GM13976 (cell line): ENCODE measurements around the gene PF4V1.

Source experiments
- DNase-seq: peaks from one replicate; pipeline ENCODE4 v3.0.0; 2012; ENCODE audit warnings: low spot score
- in situ Hi-C: fragments of 300-500 bp; cut with MboI; formaldehyde crosslinking; loops from one replicate; pipeline ENCODE4 v1.12.0; 2022; ENCODE audit warnings: low sequenced_read_pairs, mixed read lengths, inconsistent platforms; ENCODE audit not compliant: unreplicated experiment
- TF ChIP-seq, protein P1 (sequence below): IDR thresholded peaks from 2 replicates; pipeline ENCODE4 v1.5.1; 2012; ENCODE audit warnings: borderline replicate concordance, mild to moderate bottlenecking; ENCODE audit not compliant: insufficient read depth; ENCODE audit errors: extremely low read depth, missing control alignments, control extremely low read depth

PF4V1 gene

DNA sequence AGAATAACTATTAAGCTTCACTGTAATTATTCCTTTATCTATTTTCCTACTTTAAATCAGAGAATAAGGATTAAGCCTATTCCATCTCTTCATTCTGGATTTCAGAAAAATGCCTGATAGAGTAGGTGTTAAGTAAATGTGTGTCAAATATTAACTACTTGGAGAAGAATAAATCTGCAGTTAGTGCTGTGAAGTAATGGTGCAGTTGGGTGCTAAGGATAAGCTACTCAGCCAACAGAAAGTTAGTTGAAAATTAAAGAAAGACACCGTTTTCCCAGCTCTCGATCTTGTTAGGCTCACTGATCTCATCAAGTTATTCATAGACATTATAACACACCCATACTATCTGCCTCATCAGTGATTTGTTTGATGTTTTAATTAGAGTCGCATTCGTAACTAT, 7.1 kb downstream of the PF4V1 start:
- in situ Hi-C loops = no loop called here

DNA sequence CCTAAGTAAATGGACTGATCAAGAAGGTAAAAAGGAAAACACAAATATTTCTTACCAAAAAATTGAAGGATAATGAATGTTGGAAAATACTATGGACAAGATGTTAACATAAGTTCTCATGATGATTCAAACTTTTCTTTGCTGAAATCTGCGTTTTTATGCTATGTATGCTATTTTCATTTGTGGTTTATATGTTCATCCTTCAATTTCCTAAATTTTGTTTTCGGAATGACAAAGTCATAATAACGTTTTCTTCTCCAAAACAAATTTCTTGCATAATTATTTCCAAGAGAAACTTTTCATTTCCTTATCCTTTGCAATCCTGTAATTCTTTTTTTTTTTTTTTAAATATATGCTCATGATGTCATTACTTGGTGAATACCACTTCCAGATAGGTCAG, 7.8 kb downstream of the PF4V1 start:
- in situ Hi-C loops = no loop called here
- DNase-seq = no peak
- TF ChIP-seq, protein P1, sequence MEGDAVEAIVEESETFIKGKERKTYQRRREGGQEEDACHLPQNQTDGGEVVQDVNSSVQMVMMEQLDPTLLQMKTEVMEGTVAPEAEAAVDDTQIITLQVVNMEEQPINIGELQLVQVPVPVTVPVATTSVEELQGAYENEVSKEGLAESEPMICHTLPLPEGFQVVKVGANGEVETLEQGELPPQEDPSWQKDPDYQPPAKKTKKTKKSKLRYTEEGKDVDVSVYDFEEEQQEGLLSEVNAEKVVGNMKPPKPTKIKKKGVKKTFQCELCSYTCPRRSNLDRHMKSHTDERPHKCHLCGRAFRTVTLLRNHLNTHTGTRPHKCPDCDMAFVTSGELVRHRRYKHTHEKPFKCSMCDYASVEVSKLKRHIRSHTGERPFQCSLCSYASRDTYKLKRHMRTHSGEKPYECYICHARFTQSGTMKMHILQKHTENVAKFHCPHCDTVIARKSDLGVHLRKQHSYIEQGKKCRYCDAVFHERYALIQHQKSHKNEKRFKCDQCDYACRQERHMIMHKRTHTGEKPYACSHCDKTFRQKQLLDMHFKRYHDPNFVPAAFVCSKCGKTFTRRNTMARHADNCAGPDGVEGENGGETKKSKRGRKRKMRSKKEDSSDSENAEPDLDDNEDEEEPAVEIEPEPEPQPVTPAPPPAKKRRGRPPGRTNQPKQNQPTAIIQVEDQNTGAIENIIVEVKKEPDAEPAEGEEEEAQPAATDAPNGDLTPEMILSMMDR = no peak

More for the DNA sequence above, 7.1 kb downstream of the PF4V1 start:
- TF ChIP-seq, protein P1 = no peak
- DNase-seq = no peak

DNA sequence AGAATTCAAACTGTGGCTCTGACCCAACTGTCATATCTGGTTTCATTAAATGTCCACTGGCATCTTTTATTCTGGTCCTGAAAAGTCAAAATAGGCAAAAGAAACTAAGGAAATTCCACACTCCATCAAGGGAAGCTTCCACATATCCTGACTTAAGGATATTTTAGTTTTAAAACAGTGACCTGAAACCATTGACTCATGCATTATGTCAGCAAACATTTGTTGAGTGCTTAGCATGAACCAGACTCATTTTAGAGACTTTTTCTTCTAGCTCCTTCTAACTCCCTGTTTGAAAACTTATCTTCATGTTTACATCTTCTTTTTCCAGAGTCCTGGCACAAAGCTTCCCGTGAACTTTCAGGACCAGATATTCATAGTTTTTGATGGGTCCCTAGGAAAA, 9.2 kb downstream of the PF4V1 start:
- TF ChIP-seq, protein P1 = no peak
- in situ Hi-C loops = no loop called here
- no peak for DNase-seq

DNA sequence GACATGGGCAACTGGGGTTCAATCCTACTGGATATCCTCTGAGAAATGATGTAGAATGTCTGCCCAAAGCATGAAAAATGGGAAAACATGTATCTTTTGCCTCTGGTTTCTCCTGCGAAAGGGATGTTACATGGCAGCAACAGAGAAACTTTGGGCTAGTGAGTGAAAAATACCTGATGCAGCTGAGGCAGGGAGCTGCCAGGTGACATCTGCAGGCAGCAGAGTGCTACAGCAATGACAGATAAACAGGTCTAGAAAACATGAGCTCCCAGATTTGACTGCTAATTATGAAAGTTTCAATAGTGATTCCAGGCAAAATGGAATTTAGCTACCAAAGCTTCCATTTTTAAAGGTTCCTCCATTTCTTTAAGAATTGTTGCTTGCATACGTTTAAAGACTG, 11.3 kb downstream of the PF4V1 start:
- TF ChIP-seq, protein P1 = peak; percentile 35
- DNase-seq = peak; percentile 20
- in situ Hi-C loops = no loop called here

DNA sequence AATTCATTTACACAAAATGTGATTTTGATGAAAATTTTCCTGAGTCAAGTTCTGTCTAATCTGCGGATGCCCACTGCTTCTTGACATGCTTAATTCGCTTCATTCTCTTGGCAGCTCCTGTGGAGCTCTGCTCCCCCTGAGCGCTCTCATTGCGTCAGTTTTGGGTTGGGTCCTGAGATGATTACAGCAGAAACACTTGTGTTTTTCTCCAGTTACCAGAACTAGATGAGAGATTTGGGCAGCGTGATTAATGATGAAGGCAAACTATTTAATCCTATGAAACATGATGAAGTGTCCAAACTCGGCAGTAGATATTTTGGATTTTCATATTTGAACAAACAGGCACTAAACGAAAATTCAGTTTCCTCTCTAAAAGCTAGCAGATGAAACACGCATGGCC, 11.9 kb downstream of the PF4V1 start:
- DNase-seq = no peak
- TF ChIP-seq, protein P1 = no peak
- in situ Hi-C loops = no loop called here

DNA sequence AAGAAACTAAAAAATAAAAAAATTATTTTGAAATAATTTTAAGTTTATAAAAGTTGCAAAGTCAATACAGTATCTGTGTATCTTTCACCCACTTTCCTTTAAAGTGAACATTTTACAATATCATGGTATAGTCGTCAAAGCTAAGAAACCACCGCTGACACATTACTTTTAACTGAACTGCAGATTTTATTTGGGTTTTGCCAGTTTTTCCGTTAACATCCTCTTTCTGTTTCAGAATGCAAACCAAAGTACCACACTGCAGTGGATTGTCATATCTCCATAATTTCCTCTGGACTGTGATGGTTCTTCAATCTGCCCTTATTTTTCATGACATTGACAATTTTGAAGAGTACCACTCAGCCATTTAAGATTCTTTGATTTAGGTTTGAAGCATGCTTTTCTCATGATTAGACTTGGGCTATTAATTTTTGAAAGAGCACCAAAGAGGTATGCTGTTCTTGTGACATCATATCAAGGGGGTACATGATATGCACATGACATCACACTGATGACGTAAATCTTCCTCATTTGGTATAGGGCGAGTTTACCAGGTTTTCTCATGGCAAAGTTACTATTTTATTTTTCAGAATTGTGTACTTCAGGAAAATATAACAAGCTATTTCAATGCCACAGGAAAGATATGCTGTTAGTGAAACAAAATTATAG, 12.5 kb downstream of the PF4V1 start:
- TF ChIP-seq, protein P1 = no peak
- in situ Hi-C loops = no loop called here
- DNase-seq = no peak
